CD14-positive monocyte (primary cell): Measurements from ENCODE around the gene BACE1-AS. TPM values are rescaled to one million over a fixed set of nuclear protein-coding genes. Genes with fewer than 3 reads are reported as not detected.
A peak's percentile ranks its signal among the peaks of the same experiment; 100 is the strongest.

ENCODE experiments used
- DNase-seq, 3 donors: peaks; one replicate each; pipeline ENCODE4 v3.0.0-alpha.2; 2011 to 2022
- H2AFZ ChIP-seq: 2 replicates; pipeline ENCODE4 v1.6.0; 2012; ENCODE audit warnings: mild to moderate bottlenecking, low read depth, low read length, inconsistent platforms; ENCODE audit not compliant: insufficient read depth, poor library complexity, severe bottlenecking
- H3K27ac ChIP-seq, 2 donors: 1 replicate in 1 of 2; 2 replicates in 1 of 2; pipeline ENCODE4 v1.5.1; 2012 to 2013; ENCODE audit warnings: low read length in 2 of 2, control low read depth in 1 of 2, inconsistent platforms in 1 of 2, low read depth in 1 of 2, mild to moderate bottlenecking in 1 of 2
- H3K27me3 ChIP-seq, 2 donors: one replicate each; pipeline versions ENCODE4 v1.6.0 to v1.6.1; 2011 to 2013; ENCODE audit warnings: low read length in 2 of 2; ENCODE audit not compliant: control insufficient read depth in 2 of 2, insufficient read depth in 2 of 2
- H3K36me3 ChIP-seq, 2 donors: replicated peaks in 1 of 2; 1 replicate in 1 of 2; 2 replicates in 1 of 2; pipeline versions ENCODE4 v1.5.1 to v1.6.1; 2012 to 2013; ENCODE audit warnings: low read length in 2 of 2, control low read depth in 1 of 2, inconsistent platforms in 1 of 2, mild to moderate bottlenecking in 1 of 2; ENCODE audit not compliant: insufficient read depth in 2 of 2, control insufficient read depth in 1 of 2
- H3K4me1 ChIP-seq, 2 donors: 1 replicate in 1 of 2; 2 replicates in 1 of 2; pipeline versions ENCODE4 v1.5.1 to v1.6.1; 2012 to 2013; ENCODE audit warnings: low read length in 2 of 2, control low read depth in 1 of 2, inconsistent platforms in 1 of 2, mild to moderate bottlenecking in 1 of 2, moderate library complexity in 1 of 2; ENCODE audit not compliant: insufficient read depth in 2 of 2, control insufficient read depth in 1 of 2
- H3K4me2 ChIP-seq: replicated peaks from 2 replicates; pipeline ENCODE3; 2012; ENCODE audit warnings: low read length, moderate library complexity, mild to moderate bottlenecking; ENCODE audit not compliant: poor library complexity, severe bottlenecking; ENCODE audit errors: extremely low read depth
- H3K4me3 ChIP-seq, 3 experiments: fragments of 200-600 bp in 1 of 3; sonication (generic) in 1 of 3; replicated peaks in 1 of 3; 1 replicate in 2 of 3; 2 replicates in 1 of 3; pipeline ENCODE4 v1.5.1; 2011 to 2013; ENCODE audit warnings: low read length in 3 of 3, mild to moderate bottlenecking in 3 of 3, control low read depth in 2 of 3, low read depth in 2 of 3, inconsistent platforms in 1 of 3, moderate library complexity in 1 of 3
- H3K79me2 ChIP-seq: 2 replicates; pipeline ENCODE4 v1.6.0; 2012; ENCODE audit warnings: mild to moderate bottlenecking, control low read depth, inconsistent platforms, low read length, moderate library complexity; ENCODE audit not compliant: insufficient read depth
- H3K9ac ChIP-seq: 2 replicates; pipeline ENCODE4 v1.6.0; 2017; ENCODE audit warnings: low read length, mild to moderate bottlenecking; ENCODE audit not compliant: insufficient read depth, poor library complexity, severe bottlenecking
- H3K9me3 ChIP-seq, 2 donors: replicated peaks in 1 of 2; 1 replicate in 1 of 2; 2 replicates in 1 of 2; pipeline versions ENCODE4 v1.5.1 to v1.6.1; 2012 to 2013; ENCODE audit warnings: low read length in 2 of 2, control low read depth in 1 of 2; ENCODE audit not compliant: control insufficient read depth in 1 of 2, insufficient read depth in 1 of 2
- H4K20me1 ChIP-seq: 2 replicates; pipeline ENCODE4 v1.6.0; 2012; ENCODE audit warnings: mild to moderate bottlenecking, low read length, control low read depth, moderate library complexity; ENCODE audit not compliant: insufficient read depth
- H3K27ac Mint-ChIP-seq, 7 donors: one replicate each; pipeline ENCODE4 v1.8.0; 2020; ENCODE audit warnings: mild to moderate bottlenecking in 7 of 7, mixed read lengths in 7 of 7, moderate library complexity in 6 of 7, inconsistent platforms in 2 of 7
- H3K27me3 Mint-ChIP-seq, 3 donors: one replicate each; pipeline ENCODE4 v1.8.0; 2021 to 2022; ENCODE audit warnings: low read depth in 3 of 3, mild to moderate bottlenecking in 3 of 3, mixed read lengths in 3 of 3, moderate library complexity in 3 of 3, inconsistent platforms in 1 of 3
- H3K36me3 Mint-ChIP-seq, 2 donors: one replicate each; pipeline ENCODE4 v1.8.0; 2020; ENCODE audit warnings: mixed read lengths in 2 of 2, inconsistent platforms in 1 of 2, mild to moderate bottlenecking in 1 of 2
- H3K4me1 Mint-ChIP-seq: one replicate; pipeline ENCODE4 v1.8.0; 2020; ENCODE audit warnings: mild to moderate bottlenecking, mixed read lengths
- H3K4me3 Mint-ChIP-seq, 2 donors: one replicate each; pipeline ENCODE4 v1.8.0; 2020; ENCODE audit warnings: mild to moderate bottlenecking in 2 of 2, mixed read lengths in 2 of 2, moderate library complexity in 1 of 2
- H3K9me3 Mint-ChIP-seq, 7 donors: one replicate each; pipeline ENCODE4 v1.8.0; 2020 to 2022; ENCODE audit warnings: mixed read lengths in 7 of 7, mild to moderate bottlenecking in 6 of 7, moderate library complexity in 6 of 7, inconsistent platforms in 2 of 7
- WGBS: methylation state at CpG from one replicate; pipeline ENCODE4 v1.1.5; 2013; ENCODE audit warnings: missing lambda C conversion rate; ENCODE audit not compliant: insufficient coverage; 5-methylcytosine and 5-hydroxymethylcytosine counted together
- intact Hi-C, 2 donors: fragments of 100-400 bp; cut with micrococcal nuclease; formaldehyde crosslinking; loops; one replicate each; pipeline versions ENCODE4 v1.15.0 to v1.15.1; 2023
- polyA plus RNA-seq, 3 donors: library from polyadenylated mRNA; depleted of rRNA in 1 of 3; unstranded in 2 of 3; stranded (reverse) in 1 of 3; fragments of 300-500 nt in 2 of 3; fragments of >200 nt in 1 of 3; fragmentation: Illumina TruSeq in 2 of 3; gene quantifications; 1 replicate in 2 of 3; 2 replicates in 1 of 3; pipeline ENCODE4 v1.2.3, GENCODE V29; 2012 to 2021
- TF ChIP-seq, protein P1 (sequence below): fragments of 200-600 bp; IDR thresholded peaks from one replicate; pipeline ENCODE4 v1.8.0; 2022; ENCODE audit warnings: antibody characterized with exemption, mild to moderate bottlenecking

BACE1-AS gene
- polyA plus RNA-seq, 3 donors = 2.7 TPM; not detected in 2

DNA sequence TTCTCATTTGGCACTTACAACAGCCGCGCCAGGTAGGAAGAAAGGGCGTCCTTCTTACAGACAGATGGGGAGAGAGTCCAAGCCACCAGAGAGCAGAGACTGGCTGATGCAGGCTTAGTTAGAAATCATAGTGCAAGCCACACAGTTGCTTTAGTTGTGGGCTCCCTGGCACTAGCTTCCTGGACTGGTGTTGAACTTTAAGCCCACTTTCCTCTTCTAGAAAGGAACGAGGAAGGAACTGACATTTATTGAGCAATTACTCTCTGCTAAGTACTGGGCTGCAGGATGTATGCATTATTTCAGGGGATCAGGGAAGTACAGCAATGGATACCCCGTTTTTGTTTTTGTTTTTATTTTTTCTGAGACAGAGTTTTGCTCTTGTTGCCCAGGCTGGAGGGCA, 21.9 kb downstream of the BACE1-AS start:
- H3K36me3 ChIP-seq = no peaks in the 10 kb centered on the region
- H3K4me2 ChIP-seq = peak overlapping the region; percentile 59
- peaks cover 37% of the 10 kb centered on the region for H3K4me1 Mint-ChIP-seq
- peak in 2 of 3 donors; percentile 27 to 46 for DNase-seq
- H3K79me2 ChIP-seq = peaks cover 6% of the 10 kb centered on the region
- intact Hi-C loops = no loop called here
- H3K4me1 ChIP-seq = peaks cover 37 to 39% of the 10 kb centered on the region in 2 donors
- H3K27ac Mint-ChIP-seq = peak overlapping the region; percentile 19 to 87 (median 52)
- peak overlapping the region; percentile 47 for H2AFZ ChIP-seq
- peaks cover 0 to 3% (median 0%) of the 10 kb centered on the region in 7 donors for H3K9me3 Mint-ChIP-seq
- H3K27ac ChIP-seq = peak overlapping the region in 1 of 2 donors; percentile 71
- H3K36me3 Mint-ChIP-seq = peaks cover 3% of the 10 kb centered on the region in 2 donors
- peaks cover 11 to 25% (median 12%) of the 10 kb centered on the region in 3 donors for H3K27me3 Mint-ChIP-seq
- H4K20me1 ChIP-seq = no peaks in the 10 kb centered on the region
- H3K27me3 ChIP-seq = peaks cover 5 to 10% of the 10 kb centered on the region in 2 donors
- TF ChIP-seq, protein P1, sequence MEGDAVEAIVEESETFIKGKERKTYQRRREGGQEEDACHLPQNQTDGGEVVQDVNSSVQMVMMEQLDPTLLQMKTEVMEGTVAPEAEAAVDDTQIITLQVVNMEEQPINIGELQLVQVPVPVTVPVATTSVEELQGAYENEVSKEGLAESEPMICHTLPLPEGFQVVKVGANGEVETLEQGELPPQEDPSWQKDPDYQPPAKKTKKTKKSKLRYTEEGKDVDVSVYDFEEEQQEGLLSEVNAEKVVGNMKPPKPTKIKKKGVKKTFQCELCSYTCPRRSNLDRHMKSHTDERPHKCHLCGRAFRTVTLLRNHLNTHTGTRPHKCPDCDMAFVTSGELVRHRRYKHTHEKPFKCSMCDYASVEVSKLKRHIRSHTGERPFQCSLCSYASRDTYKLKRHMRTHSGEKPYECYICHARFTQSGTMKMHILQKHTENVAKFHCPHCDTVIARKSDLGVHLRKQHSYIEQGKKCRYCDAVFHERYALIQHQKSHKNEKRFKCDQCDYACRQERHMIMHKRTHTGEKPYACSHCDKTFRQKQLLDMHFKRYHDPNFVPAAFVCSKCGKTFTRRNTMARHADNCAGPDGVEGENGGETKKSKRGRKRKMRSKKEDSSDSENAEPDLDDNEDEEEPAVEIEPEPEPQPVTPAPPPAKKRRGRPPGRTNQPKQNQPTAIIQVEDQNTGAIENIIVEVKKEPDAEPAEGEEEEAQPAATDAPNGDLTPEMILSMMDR = no peak
- peak overlapping the region in 1 of 3 experiments; percentile 53 for H3K4me3 ChIP-seq
- no peaks in the 10 kb centered on the region for H3K9me3 ChIP-seq
- no peak overlapping the region for H3K9ac ChIP-seq
- peak overlapping the region; percentile 7 to 74 for H3K4me3 Mint-ChIP-seq
- 0% methylated on average over 1 of the region's 5 CpGs for WGBS

DNA sequence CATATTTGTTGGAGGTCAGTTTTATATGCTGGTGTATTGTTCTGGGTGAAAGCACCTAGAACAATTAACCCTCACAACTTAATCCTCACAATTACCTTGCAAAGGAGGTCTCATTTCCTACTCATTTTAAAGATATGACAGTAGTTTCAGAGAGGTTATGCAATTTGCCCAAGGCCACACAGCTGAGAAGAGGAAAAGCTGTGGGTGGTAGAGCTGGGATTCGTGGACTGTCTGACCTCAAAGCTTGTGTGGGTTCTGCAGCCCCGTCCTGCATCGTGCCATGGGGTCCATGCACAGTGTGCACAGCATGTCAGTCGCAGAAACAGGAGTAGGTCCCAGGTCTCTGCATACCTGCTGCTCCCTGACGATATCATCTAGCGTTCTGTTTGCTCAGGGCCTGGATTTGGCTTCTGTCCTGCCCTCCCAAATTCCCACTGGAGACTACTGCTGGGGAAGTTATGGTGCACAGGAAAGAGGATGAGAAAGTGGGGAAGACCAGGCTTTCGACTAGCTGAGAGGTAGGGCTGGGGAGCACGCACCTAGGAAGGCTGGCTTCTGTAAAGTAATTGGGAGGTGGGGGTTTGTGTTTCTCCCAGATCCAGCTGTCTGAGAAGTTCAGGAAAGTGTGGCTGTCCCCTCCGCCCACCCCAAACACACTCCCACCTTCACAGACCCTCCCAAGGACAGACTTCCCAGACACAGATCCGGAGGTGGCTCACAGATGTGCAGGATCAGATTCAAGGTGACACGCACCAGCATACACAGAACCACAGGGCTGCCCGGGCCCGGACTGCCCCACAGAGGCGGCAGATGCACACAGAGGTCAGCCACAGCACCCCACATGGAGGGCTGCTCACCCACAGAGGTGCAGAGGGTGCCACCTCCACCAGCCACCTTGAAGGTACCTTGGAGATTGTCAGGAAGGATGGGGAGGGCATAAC, 23.0 kb downstream of the BACE1-AS start:
- intact Hi-C loops = no loop called here
- DNase-seq = no peak
- Mint-ChIP-seq H3K9me3 (peaks cover 0 to 3% (median 0%) of the 10 kb centered on the region in 7 donors), H3K36me3 (peaks cover 3% of the 10 kb centered on the region in 2 donors), H3K4me1 (peaks cover 36% of the 10 kb centered on the region), H3K27ac (peak overlapping the region in 4 of 7 donors; percentile 5 to 58 (median 55)), H3K27me3 (peaks cover 11 to 29% (median 17%) of the 10 kb centered on the region in 3 donors), H3K4me3 (peak overlapping the region; percentile 91 to 92)
- peak overlapping the region; percentile 66 for H3K9ac ChIP-seq
- no peaks in the 10 kb centered on the region for H3K36me3 ChIP-seq
- peak overlapping the region; percentile 98 for H2AFZ ChIP-seq
- H3K79me2 ChIP-seq = peaks cover 6% of the 10 kb centered on the region
- no peaks in the 10 kb centered on the region for H3K9me3 ChIP-seq
- no peaks in the 10 kb centered on the region for H4K20me1 ChIP-seq
- peaks cover 37 to 39% of the 10 kb centered on the region in 2 donors for H3K4me1 ChIP-seq
- H3K27me3 ChIP-seq = peaks cover 5 to 10% of the 10 kb centered on the region in 2 donors
- 62% methylated on average over 10 of the region's 14 CpGs for WGBS
- H3K4me2 ChIP-seq = peak overlapping the region; percentile 87
- TF ChIP-seq, protein P1 = no peak
- H3K4me3 ChIP-seq = peak overlapping the region in 1 of 3 experiments; percentile 83
- H3K27ac ChIP-seq = no peak overlapping the region
